ENCODE results near the gene TXNDC11. TPM values are rescaled to one million over a fixed set of nuclear protein-coding genes. Genes with fewer than 3 reads are reported as not detected.

TXNDC11 gene
- total and polyA plus RNA-seq, 9 of the 15 experiments (the other 6 are each of a cell fraction or from before 2014, with no cell fraction given), result 0.66 to 32.6 (median 26.2) TPM

GRCh38 chr16:11779074-11779473, 36.4 kb upstream of the TXNDC11 start:
- in situ Hi-C loops (cut with MboI) (no loop called here), intact Hi-C loops (cut with micrococcal nuclease) (no loop called here)
- DNase-seq (ENCODE audit: extremely low read depth in 1 of 4, low spot score in 3 of 4) (no peak), FAIRE-seq (no peak), ATAC-seq (no peak)
- Histone ChIP-seq H3K27me3 (ENCODE audit: control insufficient read depth in 2 of 2, insufficient read depth in 2 of 2, low read length in 2 of 2) (no peaks in the 10 kb centered on the region), H3K79me2 (ENCODE audit: control insufficient read depth, insufficient read depth, low read length) (peaks cover 37% of the 10 kb centered on the region), H4K20me1 (replicated peaks; ENCODE audit: control insufficient read depth, insufficient read depth, low read length) (peaks cover 5% of the 10 kb centered on the region; the same call in 1 of the 2 replicates), H3K36me3 (ENCODE audit: control insufficient read depth, insufficient read depth, low read length) (peaks cover 72% of the 10 kb centered on the region), H3K4me1 (replicated peaks in 1 of 2; ENCODE audit: control insufficient read depth in 2 of 2, insufficient read depth in 2 of 2, low read length in 2 of 2) (peaks cover 4 to 19% of the 10 kb centered on the region in 2 experiments), H3K4me3 (no peak overlapping the region), H3K9me3 (replicated peaks; ENCODE audit: control insufficient read depth, insufficient read depth, low read depth, low read length) (no peaks in the 10 kb centered on the region), H3K9ac (ENCODE audit: insufficient read depth in 1 of 2, low read depth in 2 of 2, low read length in 2 of 2) (no peak overlapping the region), H2AFZ (ENCODE audit: low read depth, low read length) (no peak overlapping the region), H3K9me1 (ENCODE audit: control insufficient read depth, insufficient read depth, low read length) (no peaks in the 10 kb centered on the region), H3K4me2 (ENCODE audit: insufficient read depth, low read length) (no peak overlapping the region), H3K27ac (ENCODE audit: extremely low read depth, low read depth, low read length) (no peak overlapping the region)
- POLR2A ChIA-PET, result interaction anchor here (1.0 kb wide), 1 partner anchor 14 kb away, joined by 3 read pairs; no protein-coding TSS in a partner anchor
- TF ChIP-seq C11orf30 (IDR thresholded peaks at IDR 0.05; ENCODE audit: low read depth) (peak; percentile 79), MAFG (tag; conservative IDR thresholded peaks at IDR 0.05) (peak; percentile 61), POLR2B (IDR thresholded peaks at IDR 0.05; ENCODE audit: low read depth, partially characterized antibody) (no peak), MAFK (IDR thresholded peaks at IDR 0.05; ENCODE audit: low read length) (peak; percentile 72; the same call in 1 of the 2 replicates), MAFF (IDR thresholded peaks at IDR 0.05; ENCODE audit: low read length) (peak; percentile 76), ZNF316 (IDR thresholded peaks at IDR 0.05) (peak; percentile 88)
- TF ChIP-seq, protein P1, sequence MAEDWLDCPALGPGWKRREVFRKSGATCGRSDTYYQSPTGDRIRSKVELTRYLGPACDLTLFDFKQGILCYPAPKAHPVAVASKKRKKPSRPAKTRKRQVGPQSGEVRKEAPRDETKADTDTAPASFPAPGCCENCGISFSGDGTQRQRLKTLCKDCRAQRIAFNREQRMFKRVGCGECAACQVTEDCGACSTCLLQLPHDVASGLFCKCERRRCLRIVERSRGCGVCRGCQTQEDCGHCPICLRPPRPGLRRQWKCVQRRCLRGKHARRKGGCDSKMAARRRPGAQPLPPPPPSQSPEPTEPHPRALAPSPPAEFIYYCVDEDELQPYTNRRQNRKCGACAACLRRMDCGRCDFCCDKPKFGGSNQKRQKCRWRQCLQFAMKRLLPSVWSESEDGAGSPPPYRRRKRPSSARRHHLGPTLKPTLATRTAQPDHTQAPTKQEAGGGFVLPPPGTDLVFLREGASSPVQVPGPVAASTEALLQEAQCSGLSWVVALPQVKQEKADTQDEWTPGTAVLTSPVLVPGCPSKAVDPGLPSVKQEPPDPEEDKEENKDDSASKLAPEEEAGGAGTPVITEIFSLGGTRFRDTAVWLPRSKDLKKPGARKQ (CRISPR knock-in tag; IDR thresholded peaks at IDR 0.05), result no peak
- CTCF ChIA-PET (ENCODE audit: low intra/inter-chr PET ratio), result no interaction called here
- BruUV-seq (replicated peaks), result no TSS peak
- WGBS (ENCODE audit: insufficient coverage, low coverage, missing lambda C conversion rate), result 99% methylated on average over 7 of the region's 7 CpGs
